Neural cell (in vitro differentiated cells): ENCODE data around the gene KLF9.

Source experiments
- EP300 ChIP-seq: fragments of 450-650 bp; conservative IDR thresholded peaks from 2 replicates; pipeline ENCODE4 v1.6.1; 2014; ENCODE audit warnings: antibody characterized with exemption, mild to moderate bottlenecking, moderate library complexity; ENCODE audit not compliant: poor library complexity, severe bottlenecking
- EZH2 ChIP-seq: fragments of 200-600, 300-800 bp; shearing (Covaris generic), sonication (generic); IDR thresholded peaks from 2 replicates; pipeline ENCODE4 v1.6.1; 2014; ENCODE audit warnings: antibody characterized with exemption, low read length, borderline replicate concordance, mild to moderate bottlenecking; ENCODE audit not compliant: insufficient read depth, poor library complexity, severe bottlenecking
- MXI1 ChIP-seq: fragments of 450-650 bp; conservative IDR thresholded peaks from 2 replicates; pipeline ENCODE4 v1.6.1; 2014; ENCODE audit warnings: antibody characterized with exemption, mild to moderate bottlenecking; ENCODE audit not compliant: poor library complexity, severe bottlenecking
- POLR2AphosphoS5 ChIP-seq: IDR thresholded peaks from 2 replicates; pipeline ENCODE4 v1.6.1; 2012
- RAD21 ChIP-seq: fragments of 450-650 bp; conservative IDR thresholded peaks from 2 replicates; pipeline ENCODE4 v1.6.1; 2014; ENCODE audit warnings: antibody characterized with exemption, mild to moderate bottlenecking, moderate library complexity
- TAF1 ChIP-seq: IDR thresholded peaks from 2 replicates; pipeline ENCODE4 v1.6.1; 2012; ENCODE audit warnings: low read depth
- TF ChIP-seq, protein P1 (sequence below): fragments of 450-650 bp; IDR thresholded peaks from 2 replicates; pipeline ENCODE4 v1.5.1; 2014; ENCODE audit warnings: antibody characterized with exemption, mild to moderate bottlenecking, moderate library complexity; ENCODE audit not compliant: poor library complexity, severe bottlenecking
- TF ChIP-seq, protein P2 (sequence below): IDR thresholded peaks from 2 replicates; pipeline ENCODE4 v1.6.1; 2012; ENCODE audit warnings: borderline replicate concordance

DNA sequence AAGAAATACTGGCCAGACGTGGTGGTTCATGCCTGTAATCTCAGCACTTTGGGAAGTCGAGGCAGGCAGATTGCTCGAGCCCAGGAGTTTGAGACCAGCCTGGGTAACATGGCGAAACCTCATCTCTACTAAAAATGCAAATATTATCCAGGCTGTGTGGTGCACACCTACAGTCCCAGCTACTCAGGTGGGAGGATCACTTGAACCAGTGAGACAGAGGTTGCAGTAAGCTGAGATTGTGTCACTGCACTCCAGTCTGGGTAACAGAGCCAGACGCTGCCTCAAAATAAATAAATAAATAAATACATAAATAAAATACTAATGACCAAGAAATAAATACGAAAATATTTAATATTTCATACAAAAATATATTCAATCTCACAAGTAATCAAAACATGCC is 18.8 kb downstream of the KLF9 start:
- TF ChIP-seq, protein P1, sequence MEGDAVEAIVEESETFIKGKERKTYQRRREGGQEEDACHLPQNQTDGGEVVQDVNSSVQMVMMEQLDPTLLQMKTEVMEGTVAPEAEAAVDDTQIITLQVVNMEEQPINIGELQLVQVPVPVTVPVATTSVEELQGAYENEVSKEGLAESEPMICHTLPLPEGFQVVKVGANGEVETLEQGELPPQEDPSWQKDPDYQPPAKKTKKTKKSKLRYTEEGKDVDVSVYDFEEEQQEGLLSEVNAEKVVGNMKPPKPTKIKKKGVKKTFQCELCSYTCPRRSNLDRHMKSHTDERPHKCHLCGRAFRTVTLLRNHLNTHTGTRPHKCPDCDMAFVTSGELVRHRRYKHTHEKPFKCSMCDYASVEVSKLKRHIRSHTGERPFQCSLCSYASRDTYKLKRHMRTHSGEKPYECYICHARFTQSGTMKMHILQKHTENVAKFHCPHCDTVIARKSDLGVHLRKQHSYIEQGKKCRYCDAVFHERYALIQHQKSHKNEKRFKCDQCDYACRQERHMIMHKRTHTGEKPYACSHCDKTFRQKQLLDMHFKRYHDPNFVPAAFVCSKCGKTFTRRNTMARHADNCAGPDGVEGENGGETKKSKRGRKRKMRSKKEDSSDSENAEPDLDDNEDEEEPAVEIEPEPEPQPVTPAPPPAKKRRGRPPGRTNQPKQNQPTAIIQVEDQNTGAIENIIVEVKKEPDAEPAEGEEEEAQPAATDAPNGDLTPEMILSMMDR, result no peak
- TF ChIP-seq EZH2 (no peak), POLR2AphosphoS5 (no peak), TAF1 (no peak), MXI1 (no peak), RAD21 (no peak), EP300 (no peak)
- TF ChIP-seq, protein P2, sequence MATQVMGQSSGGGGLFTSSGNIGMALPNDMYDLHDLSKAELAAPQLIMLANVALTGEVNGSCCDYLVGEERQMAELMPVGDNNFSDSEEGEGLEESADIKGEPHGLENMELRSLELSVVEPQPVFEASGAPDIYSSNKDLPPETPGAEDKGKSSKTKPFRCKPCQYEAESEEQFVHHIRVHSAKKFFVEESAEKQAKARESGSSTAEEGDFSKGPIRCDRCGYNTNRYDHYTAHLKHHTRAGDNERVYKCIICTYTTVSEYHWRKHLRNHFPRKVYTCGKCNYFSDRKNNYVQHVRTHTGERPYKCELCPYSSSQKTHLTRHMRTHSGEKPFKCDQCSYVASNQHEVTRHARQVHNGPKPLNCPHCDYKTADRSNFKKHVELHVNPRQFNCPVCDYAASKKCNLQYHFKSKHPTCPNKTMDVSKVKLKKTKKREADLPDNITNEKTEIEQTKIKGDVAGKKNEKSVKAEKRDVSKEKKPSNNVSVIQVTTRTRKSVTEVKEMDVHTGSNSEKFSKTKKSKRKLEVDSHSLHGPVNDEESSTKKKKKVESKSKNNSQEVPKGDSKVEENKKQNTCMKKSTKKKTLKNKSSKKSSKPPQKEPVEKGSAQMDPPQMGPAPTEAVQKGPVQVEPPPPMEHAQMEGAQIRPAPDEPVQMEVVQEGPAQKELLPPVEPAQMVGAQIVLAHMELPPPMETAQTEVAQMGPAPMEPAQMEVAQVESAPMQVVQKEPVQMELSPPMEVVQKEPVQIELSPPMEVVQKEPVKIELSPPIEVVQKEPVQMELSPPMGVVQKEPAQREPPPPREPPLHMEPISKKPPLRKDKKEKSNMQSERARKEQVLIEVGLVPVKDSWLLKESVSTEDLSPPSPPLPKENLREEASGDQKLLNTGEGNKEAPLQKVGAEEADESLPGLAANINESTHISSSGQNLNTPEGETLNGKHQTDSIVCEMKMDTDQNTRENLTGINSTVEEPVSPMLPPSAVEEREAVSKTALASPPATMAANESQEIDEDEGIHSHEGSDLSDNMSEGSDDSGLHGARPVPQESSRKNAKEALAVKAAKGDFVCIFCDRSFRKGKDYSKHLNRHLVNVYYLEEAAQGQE, result no peak
